Measurements from ENCODE around the gene ZNF419.
"Not testable (repeated sequence)": the region's sequence is repeated elsewhere in the genome, so short reads cannot be mapped to it uniquely, and the experiment has no call there.

The ZNF419 gene

DNA sequence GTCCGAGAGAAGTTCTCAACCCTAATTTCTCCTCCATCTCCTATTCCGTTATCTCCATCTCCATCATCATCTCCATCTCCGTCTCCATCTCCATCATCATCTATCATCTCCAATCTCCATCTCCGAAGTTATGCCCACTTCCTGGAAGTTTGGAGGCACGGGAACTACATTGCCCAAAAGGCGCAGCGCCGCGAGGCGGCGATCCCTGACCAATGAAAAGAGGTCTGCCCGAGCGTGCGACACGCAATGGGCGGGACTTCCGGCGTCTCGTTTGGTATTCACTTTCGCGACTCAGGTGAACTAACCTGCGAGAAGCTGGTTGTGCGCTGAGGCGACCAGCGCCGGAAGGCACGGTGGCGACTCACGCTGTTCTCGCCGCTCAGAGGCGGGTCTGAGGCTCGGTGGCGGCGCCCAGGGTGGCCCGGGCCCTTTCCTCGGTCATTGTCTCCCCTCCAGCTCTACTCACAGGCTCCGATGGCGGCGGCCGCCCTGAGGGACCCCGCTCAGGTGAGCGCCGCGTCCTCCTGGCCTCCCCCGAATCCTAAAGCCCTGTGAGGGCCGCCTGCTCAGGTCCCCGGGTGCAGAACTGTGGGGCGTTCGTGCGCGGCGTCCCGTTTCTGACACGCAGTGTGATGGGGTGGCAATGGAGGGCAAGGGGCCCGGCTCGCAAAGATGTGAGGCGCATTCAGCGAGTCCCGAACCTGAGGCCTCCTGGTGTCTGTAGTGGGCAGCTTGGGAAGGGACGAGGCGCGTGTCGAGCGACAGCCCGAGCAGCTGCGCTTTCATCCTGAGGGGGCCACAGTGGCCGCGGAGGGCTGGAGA is at the start of gene ZNF419:
TSS of gene ZNF419 (plus strand) at position 274 of the 822 bp plus-strand sequence. CDS start at position 475, 201 bp downstream.
- peak; percentile 79 to 80 for DNase-seq

DNA sequence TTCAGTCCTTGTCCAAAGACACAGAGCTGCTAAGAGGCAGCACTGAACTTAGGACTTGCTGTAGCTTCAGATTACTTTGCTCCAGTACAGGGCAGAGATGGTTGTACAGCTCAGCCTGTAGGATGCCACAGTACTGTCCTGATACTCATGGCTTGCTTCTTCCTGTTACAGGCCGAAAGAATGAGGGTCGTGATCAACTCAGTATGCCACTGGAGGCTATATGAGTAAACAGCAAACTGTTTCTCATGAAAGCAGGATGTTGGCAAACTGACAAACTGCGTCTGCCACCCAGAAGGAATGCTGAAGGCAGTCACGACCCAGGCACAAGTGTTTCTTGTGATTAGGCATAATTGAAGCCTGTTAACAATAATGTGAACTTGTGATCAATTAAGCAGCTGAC is 49.6 kb upstream of the ZNF419 start:
- DNase-seq = no peak

DNA sequence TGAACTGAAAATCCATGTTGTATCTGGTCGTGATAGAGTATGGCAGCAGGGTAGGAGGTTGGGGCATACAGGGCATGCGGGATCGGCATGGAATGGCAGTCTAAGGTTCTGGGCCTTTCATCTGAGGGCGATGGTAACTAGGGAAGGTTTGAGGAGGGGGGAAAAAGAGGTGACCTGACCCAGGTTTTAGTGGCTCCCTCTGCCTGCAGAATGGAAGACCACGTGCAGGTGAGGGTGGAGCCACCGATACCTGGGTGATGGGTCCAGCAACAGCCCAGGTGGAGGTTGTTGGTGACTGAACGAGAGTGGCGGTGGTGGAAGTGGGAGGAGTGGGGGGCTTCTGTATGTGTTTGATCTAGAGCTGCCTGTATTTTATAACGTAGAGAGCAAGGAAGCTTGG is 48.6 kb upstream of the ZNF419 start:
- no peak for DNase-seq

- no peak for DNase-seq
Measured at GRCh38 chr19:57441979-57442752, 45.4 kb upstream of the ZNF419 start.

DNA sequence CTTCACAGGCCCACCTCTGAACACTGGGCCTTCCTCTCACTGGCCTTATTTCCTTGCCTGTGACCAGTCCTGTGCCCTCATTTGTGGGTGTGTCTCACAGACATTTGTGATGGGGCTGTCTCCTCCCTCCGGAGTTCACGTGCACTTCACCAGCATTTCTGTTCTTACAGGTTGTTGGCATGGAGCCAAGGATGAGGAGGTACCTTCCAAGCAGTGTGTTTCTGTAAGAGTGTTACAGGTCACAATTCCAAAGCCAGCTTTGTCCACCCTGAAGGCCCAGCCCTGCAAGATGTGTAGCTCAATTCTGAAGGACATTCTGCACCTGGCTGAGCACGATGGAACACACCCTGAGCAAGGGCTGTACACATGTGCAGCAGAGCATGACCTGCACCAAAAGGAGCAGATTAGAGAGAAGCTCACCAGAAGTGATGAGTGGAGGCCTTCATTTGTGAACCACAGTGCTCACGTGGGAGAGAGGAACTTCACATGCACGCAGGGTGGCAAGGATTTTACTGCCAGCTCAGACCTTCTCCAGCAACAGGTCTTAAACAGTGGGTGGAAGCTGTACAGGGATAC is 44.3 kb upstream of the ZNF419 start:
- DNase-seq = no peak

DNA sequence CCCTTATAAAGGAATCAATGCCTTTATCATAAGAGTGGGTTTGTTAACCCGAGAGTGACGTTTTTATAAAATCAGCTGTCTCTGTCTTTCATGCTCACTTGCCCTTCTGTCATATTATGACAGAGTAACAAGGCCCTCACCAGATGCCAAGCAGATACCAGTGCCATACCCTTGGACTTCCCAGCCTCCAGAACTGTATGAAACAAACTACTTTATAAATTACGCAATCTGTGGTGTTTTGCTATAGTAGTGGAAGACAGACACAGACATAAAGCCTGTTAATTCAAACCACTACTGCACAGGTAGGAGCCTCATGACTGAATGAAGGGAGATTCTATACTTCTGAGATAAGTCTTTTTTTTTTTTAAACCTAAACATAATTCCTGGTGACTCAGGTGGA is 35.2 kb upstream of the ZNF419 start:
- no peak for DNase-seq

GRCh38 chr19:57465680-57466381 is 21.7 kb upstream of the ZNF419 start:
- no peak for DNase-seq

DNA sequence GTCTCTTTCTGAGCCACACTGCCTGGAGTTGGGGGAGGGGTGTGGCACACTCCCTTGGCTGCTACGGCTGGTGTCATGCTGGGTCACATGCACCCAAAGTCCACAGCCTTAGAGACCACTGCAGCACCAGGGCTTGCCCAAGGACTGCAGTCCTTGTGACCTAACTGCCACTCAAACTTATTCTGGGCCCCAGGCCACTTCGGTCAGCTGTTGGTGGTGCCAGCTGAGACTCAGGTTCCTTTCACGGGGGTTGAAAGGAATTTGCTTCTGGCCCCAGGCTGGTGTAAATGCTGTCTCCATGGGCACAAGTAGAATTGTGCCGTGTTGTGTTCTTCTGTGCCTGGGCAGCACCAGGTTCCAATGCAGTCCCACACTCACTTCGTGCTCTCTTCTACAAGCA is 21.1 kb upstream of the ZNF419 start:
- DNase-seq = no peak

DNA sequence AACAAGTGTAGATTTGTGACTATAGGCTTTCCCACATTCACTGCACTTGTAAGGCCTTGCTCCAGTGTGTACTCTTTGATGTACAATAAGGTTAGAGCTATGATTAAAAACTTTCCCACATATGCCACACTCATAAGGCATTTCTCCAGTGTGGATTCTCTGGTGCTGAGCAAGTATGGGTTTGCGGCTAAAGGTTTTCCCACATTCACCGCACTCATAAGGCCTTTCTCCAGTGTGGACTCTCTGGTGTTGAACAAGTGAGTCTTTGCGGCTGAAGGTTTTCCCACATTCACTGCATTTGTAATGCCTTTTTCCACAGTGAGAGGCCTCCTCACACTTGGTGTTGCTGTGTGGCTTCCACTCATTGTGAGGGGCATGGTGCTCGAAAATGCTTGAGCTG is 13.9 kb upstream of the ZNF419 start:
- DNase-seq = no peak

- DNase-seq = peak; percentile 80 to 90
Measured at GRCh38 chr19:57477191-57478008, 10.2 kb upstream of the ZNF419 start, which contains the start of gene ZNF772. TSS of gene ZNF772 (minus strand) at chr19:57477566. CDS start at chr19:57477309, 257 bp downstream.

DNA sequence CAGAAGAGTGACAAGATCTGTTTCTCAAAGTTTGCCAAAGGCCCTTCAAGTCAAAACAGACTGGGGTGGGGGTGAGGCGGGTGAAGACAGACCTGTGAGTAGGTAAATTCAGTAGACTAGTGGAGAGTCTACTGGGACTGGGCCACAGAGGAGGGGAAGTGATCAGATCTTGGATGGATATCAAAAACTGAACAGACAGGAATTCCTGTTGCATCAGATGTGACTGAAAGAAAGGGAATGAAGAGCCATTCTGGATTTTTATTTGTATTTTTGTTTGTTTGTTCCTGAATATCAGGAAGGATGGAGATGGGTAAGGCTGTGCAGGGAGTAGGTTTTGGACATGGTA is 722 bp downstream of the ZNF419 start:
- DNase-seq = not testable (repeated sequence)

- not testable (repeated sequence) for DNase-seq
Measured at GRCh38 chr19:57499332-57499679, 11.8 kb downstream of the ZNF419 start.

DNA sequence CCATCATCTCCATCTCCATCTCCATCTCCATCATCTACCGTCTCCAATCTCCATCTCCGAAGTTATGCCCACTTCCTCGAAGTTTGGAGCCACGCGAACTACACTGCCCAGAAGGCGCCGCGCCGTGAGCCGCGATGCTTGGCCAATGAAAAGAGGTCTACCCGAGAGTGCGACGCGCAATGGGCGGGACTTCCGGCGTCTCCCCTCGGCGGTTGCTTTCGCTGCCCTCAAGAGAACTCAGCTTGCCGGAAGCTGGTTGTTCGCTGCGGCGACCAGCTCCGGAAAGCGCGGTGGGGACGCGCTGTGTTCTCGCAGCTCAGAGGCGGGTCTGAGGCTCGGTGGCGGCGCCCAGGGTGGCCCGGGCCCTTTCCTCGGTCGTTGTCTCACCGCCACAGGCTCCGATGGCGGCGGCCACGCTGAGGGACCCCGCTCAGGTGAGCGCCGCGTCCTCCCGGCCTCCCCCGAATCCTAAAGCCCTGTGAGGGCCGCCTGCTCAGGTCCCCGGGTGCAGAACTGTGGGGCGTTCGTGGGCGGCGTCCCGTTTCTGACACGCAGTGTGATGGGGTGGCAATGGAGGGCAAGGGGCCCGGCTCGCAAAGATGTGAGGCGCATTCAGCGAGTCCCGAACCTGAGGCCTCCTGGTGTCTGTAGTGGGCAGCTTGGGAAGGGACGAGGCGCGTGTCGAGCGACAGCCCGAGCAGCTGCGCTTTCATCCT is 12.3 kb downstream of the ZNF419 start, which contains the start of gene ZNF773:
TSS of gene ZNF773 (plus strand) at position 259 of the 716 bp plus-strand sequence. CDS start at position 402, 143 bp downstream.
- DNase-seq = peak; percentile 65 to 76

DNA sequence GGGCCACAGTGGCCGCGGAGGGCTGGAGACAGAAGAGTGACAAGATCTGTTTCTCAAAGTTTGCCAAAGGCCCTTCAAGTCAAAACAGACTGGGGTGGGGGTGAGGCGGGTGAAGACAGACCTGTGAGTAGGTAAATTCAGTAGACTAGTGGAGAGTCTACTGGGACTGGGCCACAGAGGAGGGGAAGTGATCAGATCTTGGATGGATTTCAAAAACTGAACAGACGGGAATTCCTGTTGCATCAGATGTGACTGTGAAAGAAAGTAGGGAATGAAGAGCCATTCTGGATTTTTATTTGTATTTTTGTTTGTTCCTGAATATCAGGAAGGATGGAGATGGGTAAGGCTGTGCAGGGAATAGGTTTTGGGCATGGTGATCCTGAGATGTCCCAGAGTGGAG is 12.8 kb downstream of the ZNF419 start:
- not testable (repeated sequence) for DNase-seq

- no peak for DNase-seq
Measured at GRCh38 chr19:57506163-57506562, 18.6 kb downstream of the ZNF419 start.

GRCh38 chr19:57511484-57511883 is 23.9 kb downstream of the ZNF419 start:
- DNase-seq = no peak

DNA sequence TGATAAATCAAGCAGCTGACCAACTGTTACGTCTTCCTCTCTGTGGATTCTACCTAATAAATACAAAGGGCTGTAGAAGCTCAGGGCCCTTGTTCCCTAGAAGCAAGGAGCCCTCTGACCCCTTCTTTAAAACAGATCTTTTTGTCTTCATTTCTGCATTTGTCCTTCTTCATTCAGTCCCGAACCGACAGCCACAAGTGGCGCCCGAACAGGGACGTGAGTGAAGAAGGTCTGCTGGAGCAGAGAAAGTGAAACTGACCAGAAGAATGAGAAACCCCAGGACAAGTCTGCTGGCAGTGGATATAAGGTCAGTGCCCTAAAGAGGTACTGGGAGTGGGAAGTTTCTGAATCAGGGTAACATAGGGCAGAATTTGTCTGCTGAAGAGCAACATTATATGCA is 25.3 kb downstream of the ZNF419 start:
- no peak for DNase-seq

GRCh38 chr19:57515255-57515654 is 27.7 kb downstream of the ZNF419 start:
- no peak for DNase-seq

DNA sequence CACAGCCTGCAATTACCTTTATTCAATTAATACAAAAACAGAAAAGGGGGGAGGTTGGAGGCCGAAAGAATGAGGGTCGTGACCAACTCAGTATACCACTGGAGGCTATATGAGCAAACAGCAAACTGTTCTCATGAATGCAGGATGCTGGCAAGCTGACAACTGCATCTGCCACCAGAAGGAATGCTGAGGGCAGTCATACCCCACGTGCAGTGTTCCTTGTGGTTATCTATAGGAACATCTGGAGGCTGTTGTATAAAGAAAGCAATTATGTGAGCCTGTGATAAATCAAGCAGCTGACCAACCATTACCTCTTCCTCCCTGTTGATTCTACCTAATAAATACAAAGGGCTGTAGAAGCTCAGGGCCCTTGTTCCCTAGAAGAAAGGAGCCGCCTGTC is 30.5 kb downstream of the ZNF419 start:
- DNase-seq = not testable (repeated sequence)

- DNase-seq = peak; percentile 69 to 71
Measured at GRCh38 chr19:57527136-57527881, 39.8 kb downstream of the ZNF419 start, which contains the start of gene ZNF549. TSS of gene ZNF549 (plus strand) at chr19:57527356. CDS start at chr19:57527574, 218 bp downstream.

Data from hippocampal formation (tissue), 2 donors.